ENCODE data around the gene TCF12.

The TCF12 gene

DNA sequence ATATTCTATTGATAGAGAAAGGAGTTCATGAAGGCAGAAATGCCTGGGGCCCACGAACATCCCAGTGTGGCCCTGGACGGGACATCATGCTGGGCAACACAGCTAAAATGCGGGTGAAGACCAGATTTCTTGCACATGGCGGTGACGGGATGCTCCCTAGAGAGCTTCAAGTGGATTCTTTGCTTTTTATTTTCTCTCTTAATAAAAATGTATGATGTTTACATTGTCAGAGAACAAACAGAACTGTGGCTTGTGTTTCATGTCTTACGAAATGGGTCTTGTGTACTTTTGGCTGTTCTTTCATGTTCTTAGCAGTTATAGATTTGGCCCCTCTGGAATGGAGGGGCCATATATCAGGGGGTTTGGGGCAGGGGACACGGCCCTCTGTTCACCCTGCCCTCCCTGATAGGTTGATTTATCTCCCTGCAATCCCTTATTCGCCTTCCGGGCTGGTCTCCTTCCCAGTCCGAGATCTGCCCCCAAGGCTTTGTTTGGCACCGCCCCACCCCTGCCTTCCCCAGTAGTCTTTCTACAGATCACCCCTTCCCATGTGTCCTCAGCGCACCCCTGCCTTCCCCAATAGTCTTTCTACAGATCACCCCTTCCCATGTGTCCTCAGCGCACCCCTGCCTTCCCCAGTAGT lies 389.2 kb downstream of the TCF12 start:
- in situ Hi-C loops (cut with HindIII; ENCODE audit: low sequenced_read_pairs), result no loop called here

DNA sequence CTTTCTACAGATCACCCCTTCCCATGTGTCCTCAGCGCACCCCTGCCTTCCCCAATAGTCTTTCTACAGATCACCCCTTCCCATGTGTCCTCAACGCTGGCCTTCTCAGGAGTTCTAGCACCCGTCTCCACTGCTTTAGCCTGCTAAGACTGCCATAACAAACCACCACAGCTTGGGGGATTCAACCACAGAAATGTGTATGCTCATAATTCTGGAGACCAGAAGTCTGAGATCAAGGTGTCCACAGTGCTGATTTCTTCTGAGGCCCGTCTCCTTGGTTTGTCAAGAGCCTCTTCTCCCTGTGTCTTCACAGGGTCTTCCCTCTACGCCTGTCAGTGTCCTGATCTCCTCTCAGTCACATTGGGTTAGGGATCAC lies 389.7 kb downstream of the TCF12 start:
- in situ Hi-C loops (cut with HindIII; ENCODE audit: low sequenced_read_pairs), result no loop called here

DNA sequence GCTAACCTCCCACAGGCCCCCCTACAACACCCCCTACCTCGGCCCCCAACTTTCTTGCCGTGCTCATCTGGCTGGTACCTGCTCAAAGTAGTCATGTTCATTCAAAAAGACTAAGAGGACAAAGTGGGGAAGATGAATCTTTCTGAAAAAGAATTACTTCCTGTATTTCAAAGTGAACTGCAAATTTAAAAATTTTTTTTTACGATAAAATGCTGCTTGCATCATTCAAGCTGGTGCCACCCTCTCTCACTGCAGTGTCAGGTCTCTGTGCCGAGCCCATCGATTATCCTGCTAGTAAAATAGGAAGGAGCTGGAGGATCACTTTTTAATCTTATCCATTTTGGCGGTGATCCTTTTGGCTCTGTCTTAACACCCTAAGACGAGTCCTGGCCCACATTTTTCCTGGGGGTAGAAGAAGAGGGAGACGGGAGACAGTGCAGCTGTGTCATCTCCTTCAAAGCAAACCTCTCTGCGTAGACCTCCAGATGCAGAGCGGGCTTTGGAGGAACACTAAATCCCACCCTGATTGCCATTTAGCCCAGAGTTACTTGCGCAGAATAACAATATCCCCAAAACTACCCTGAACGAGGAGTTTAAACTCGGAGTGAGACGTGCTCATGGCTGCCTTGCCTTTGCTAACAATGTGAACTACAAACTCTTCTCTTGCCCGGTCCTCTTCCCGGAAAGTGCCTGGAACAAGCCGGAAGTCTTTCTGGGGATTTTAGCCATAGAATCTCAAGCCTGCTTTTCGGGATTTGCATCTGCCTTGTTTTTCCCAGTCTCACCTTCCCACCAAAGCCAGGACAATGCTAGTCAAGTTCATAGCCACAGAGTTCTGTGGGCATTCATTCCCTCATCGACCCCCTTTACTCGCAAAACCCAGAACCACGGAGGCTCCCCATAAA lies 391.7 kb downstream of the TCF12 start:
- in situ Hi-C loops (cut with HindIII; ENCODE audit: low sequenced_read_pairs), result no loop called here

DNA sequence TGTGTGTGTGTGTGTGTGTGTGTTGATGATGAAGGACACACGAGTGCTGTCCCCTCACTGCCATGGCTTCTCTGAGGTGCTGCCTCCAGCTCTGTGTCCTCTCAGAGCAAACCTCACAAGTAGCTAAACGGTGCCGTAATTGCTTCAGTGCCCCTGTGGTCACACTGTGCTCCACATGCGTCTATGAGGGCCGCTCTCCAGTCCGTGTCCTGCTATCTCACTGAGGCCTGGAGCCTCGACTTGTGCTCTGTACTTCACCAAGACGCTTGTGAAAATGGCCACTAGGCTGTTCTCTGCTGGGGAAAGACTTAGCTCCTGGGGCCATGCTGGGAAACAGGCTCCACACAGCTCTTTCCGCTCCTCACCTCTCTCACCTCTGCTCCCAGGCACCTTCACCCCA lies 392.4 kb downstream of the TCF12 start:
- in situ Hi-C loops (cut with HindIII; ENCODE audit: low sequenced_read_pairs), result no loop called here

DNA sequence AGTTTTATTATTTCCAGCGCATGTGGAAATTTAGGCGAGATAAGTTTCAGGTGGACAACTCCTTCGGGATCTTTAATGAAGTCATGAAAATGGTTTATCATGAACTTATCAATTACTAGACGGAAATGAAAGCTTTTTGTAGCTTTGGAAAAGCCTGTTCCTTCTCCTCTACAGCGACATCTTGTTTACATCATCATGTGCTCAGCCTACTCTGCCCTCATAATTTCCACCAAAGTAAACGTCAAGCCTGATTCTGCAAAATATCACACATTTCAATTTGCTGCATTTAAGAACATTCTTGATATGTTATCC lies 393.5 kb downstream of the TCF12 start:
- in situ Hi-C loops (cut with HindIII; ENCODE audit: low sequenced_read_pairs), result no loop called here

DNA sequence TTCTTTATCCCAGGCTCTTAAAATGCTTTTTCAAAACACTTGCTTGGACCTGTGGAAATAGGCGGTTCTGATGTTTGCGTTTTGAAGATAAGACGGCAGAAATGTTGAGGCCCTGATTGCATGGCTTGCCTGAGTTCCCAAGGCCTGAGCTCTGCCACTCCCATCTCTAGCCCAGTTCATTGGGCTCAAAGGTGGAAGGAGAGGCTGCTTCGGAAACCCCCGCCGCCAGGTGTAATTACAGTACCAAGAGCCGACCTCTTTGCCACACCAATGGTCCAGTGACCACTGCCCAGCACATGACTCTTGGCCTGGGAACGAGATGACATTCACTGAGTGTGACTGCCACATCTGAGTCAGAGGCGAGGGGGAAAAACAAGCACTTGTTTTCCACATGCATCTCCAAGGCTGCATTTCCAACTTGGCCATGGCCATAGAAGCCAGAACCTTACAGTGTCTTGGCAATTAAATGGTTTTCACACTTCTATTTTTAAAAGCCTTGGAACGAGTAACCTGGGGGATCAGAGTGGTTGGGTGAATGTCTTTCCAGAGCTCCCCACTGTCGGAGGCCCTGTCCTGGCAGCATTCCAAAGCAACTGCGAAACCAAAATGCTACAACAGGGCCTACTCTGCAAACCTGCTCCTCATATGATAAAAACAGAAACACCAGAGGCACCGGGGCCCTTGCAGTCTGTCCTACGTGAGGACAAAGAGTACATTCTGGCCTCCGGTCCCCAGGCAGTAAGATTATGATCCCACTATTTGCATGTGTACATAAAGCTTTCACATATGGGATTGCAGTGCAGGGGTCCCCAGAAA lies 394.1 kb downstream of the TCF12 start:
- in situ Hi-C loops (cut with HindIII; ENCODE audit: low sequenced_read_pairs), result no loop called here

DNA sequence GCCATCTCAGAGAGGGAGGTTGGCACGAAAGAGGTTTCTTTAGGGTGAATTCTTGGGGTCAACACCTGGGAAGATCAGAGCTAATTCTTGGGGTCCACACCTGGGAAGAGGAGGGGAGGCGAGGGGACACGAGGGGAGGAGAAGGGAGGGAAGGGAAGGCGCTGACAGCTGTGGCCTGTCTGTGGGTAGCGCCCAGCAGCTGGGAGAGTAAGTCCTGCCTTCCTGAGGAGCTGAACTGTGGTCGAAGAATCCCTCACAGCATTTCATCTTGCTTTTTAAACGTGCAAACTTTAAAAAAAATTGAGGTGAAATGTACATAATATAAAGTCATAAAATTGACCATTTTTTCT lies 394.7 kb downstream of the TCF12 start:
- in situ Hi-C loops (cut with HindIII; ENCODE audit: low sequenced_read_pairs), result no loop called here

DNA sequence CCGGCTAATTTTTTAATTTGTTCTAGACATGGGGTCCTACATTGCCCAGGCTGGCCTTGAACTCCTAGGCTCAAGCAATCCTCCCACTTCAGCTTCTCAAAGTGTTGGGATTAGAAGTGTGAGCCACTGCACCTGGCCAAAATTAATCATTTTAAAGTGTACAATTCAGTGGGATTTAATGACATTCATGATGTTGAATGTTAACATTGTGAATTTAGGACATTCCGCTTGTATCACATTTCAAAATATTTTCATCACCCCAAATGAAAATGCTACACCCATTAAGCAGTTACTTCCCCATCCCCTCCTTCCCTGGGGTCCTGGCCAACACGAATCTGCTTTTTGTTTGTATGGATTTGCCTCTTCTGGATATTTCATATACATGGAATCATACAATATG lies 395.8 kb downstream of the TCF12 start:
- in situ Hi-C loops (cut with HindIII; ENCODE audit: low sequenced_read_pairs), result no loop called here

DNA sequence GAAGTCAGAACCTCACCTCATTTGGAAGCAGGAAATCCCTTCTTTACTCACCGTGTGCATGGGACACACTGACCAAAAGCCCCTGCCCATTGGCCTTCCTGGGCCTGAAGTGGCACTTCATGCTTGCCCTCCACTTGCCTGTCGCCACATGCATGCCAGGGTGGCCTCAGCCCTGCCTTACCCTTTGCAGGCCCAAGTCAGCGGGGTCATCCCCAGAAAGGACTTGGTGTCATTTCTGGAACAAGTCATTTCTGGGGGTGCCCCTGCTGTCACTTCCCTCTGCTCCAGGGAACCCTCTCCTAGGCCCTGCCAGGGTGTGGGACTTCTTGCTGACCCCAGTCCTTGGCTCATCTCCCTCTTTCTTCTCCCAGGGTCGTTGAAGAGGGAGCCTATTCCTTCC lies 398.0 kb downstream of the TCF12 start:
- in situ Hi-C loops (cut with HindIII; ENCODE audit: low sequenced_read_pairs), result no loop called here

DNA sequence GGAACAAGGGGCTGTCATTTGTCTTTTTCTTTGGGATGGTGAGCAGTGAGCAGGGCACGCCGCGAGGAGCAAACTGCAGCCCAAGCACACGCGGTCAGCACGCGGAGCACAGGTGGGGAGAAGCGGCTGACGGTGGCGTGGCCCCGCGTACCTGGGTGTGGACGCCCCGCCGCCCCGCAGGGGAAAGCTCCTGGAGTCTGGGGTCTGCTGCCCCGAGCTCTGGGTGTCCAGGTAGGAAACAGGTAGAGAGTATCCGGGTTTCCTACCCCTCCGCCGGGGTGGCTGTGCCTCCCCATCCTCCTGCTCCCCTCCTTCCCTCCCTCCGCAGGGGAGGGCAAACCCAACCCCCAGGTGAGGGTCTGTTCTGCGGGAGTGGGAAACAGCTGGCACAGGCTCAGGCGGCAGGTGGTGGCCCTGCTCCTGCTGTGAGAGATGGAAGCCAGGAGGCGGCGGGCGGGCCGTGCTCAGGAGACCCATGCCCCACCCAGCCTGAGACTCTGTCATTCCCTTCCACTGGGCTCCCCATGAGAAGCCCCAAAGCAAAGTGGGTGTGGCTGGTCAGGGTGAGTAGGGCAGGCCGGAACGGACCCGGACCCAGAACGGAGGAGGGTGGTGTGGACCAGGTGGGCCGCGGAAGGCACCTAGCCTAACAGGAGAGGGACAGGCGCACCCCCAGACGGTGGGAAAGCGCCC lies 400.9 kb downstream of the TCF12 start:
- in situ Hi-C loops (cut with HindIII; ENCODE audit: low sequenced_read_pairs), result no loop called here

DNA sequence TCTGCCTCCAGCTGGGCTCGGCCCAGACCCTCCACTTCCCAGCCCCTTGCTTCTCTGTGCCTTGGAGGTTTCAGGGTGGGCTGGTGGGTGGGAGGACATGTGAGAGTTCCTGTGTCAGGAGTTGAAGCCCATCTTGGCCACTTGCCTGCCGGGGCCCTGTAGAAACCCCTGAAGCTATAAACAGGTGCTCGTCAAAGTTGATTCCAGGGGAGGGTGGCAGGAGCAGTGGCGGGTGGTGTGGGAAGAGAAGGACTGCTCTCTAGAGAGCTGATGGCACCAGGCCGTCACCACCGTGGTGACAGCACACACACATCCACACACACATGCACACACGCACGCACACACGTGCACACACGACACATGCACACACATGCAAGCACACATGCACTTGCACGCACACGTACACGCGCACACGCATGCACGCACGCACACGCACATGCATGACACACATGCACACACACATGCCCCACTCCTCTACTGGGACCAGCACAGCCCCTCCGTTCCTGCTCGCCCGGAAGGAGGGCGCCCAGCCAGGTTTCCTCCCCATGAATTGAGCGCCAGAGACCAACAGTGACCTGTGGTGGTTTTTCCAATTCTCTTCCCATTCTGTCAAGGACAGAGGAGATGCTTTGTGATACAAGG lies 401.6 kb downstream of the TCF12 start:
- in situ Hi-C loops (cut with HindIII; ENCODE audit: low sequenced_read_pairs), result no loop called here

DNA sequence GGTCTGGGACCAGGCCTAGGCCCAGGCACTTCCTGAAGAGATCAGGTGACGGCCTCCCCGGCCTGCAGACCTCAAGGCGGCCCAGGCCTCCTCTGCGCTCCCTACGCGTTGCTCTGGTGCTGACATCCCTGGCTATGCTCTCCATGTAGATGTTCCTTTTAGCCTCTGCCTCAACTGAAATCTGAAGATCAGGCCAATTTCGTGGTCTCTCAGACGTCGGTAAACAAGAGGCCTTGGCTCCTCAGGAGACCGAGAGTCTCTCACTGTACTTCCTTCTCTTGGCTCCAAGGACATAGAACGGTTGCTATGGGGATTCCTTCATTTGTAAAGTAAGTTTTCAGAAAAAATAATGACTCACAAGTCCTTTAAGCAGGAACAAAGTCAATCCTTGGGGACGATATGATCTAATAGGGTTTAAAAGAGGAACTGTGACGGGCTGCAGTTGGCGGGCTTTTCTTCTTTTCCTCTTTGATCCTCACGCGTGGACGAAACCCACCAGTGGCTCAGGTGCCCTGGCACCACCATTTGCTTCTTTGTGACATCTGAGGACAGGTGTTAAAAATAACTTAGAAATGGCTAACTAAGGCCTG lies 402.3 kb downstream of the TCF12 start:
- in situ Hi-C loops (cut with HindIII; ENCODE audit: low sequenced_read_pairs), result no loop called here

DNA sequence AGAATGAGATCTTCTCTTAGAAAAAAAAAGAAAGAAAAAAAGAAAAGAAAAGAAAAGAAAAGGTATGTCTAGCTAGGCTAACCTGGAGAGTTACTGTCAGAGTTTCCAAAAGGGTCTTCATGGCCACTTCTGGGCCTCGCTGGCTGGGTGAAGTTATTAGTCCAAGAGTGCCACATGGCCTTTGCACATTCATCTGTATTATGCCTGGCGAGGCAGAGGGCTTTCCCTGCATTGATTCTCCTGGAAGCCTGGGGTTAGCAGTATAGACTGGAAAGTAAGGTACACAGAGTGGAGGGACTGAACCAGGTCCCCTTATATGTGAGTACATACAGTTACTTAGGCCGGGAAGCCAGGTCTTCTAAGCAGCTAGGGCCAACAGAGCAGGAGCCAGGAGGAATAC lies 403.0 kb downstream of the TCF12 start:
- in situ Hi-C loops (cut with HindIII; ENCODE audit: low sequenced_read_pairs), result no loop called here

DNA sequence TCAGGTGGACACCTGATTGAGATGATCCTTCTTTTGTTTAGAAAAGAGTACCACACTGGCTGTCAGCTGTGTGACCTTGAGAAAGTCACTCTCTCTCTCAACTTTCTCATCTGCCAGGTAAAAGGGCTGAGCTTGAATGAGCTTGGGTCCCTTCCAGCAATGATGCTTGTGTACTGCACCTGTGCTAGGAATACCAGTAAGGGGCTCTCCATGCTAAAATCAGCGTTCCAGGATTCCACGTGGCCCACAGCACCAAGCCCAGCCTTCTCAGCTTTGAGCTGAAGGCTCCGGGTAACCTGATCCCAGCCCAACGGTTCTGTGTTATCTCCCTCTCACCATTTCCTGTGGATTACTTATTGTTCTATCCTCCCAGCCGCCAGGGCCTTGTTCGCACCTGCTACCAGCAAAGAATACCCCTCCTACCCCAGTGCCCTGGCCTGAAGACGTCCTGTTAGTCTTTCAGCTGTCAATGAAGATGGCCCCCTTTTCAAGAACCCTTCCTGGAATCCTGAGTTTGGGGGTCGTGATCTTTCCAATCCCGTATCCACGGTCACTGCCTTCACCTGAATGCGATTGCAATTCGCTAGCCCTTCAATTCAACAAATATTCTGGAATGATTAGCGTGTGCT lies 403.6 kb downstream of the TCF12 start:
- in situ Hi-C loops (cut with HindIII; ENCODE audit: low sequenced_read_pairs), result no loop called here

DNA sequence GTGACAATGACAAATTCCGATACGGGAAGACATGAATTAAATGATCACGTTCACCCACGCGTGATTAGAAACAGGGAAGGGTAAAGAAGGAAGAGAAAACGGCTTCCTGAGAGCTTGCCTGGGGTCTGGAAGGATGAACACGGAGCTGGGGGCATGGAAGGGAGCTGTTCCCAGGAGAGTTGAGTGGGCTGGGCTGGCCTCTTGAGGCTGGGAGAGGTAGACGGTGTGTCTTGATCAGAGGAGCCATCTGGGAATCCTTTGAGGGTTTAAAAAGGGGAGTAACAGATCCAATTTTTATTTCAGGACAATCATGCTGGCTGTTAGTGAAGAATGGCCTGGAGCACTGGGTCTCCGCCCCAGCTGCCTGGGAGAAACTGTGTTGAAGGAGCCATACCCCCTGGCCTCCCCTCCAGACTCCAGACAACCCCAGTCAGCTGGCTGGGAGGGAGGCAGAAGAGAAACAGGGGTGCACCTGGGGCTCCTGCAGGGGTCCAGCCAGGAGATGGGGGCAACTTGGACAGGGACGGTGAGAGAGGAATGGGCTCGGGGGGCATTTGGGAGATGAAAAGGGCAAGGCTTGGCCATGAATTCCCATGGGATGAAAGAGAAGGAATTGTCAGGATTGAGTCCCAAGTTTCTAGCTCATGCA lies 404.3 kb downstream of the TCF12 start:
- in situ Hi-C loops (cut with HindIII; ENCODE audit: low sequenced_read_pairs), result no loop called here

DNA sequence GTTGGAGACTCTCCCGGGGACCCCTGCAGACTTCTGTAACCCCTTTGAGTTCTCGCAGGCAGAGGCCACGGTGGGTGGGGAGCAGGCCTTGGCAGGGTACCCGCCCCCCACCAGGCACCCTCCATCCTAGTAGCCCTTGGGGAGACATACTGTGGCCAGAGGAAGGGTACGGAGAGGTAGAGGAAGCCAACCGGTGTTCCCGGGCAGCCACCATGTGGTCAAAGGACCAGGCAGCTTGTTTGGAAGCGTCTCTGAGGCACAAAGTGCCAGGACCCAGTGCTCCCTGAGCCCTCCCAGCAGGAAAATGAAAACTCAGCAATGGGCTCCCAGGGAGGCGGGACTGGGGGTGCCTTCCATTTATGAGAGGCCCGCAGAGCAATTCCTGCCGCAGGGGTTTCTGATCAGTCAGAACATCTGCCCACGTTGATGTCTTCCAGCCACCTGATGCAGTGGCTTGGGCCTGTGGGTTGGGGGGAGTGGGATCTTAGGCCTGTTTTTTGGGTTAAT lies 404.9 kb downstream of the TCF12 start:
- in situ Hi-C loops (cut with HindIII; ENCODE audit: low sequenced_read_pairs), result no loop called here

DNA sequence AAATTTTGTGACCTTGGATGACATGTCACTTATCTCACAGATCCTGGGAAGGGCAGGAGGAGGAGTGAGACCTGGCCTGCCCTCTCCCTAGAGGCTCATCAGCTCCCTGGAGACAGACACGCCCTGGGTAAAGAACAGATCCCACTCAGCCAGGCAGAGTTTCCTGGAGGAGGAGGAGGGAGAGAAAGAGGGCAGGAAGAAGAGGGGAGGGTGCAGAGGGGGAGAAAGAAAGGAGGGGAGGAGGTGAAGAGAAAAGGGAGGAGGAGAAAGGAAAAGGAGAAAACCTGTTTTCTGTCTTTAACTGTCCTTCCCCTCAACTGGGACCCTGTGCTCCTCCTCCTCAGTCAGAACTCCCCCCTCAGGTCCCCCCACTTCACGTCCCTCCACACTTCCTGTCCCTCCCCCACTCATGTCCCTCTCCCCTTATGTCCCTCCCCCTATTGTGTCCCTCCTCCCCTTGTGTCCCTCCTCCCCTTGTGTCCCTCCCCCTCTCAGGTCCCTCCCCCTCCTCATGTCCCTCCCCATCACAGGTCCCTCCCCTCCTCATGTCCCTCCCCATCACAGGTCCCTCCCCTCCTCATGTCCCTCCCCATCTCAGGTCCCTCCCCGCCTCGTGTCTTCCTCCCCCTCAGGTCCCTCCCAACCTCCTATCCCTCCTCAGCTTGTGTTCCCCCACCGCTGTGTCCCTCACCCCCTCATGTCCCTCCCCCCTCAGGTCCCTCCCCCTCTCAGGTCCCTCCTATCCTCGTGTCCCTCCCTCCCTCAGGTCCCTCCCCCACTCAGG lies 405.6 kb downstream of the TCF12 start:
- in situ Hi-C loops (cut with HindIII; ENCODE audit: low sequenced_read_pairs), result no loop called here

DNA sequence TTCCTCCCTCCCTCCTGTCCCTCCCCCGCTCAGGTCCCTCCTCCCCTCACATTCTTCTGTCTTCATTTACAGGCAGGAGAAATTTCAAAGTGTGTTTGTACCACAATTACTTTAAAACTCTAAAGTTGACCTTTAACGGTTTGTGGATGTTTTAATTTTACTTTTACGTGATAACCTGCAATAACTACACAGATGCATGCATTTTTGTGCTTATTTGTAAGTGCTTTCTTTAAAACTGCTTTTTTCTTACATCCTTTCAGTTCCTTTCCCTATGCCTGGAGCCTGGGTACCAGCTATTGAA lies 406.1 kb downstream of the TCF12 start:
- in situ Hi-C loops (cut with HindIII; ENCODE audit: low sequenced_read_pairs), result no loop called here
